K562 (cell line): Measurements from ENCODE around the gene CSNK2A1. TPM values are rescaled to one million over a fixed set of nuclear protein-coding genes. Genes with fewer than 3 reads are reported as not detected.
A peak's percentile ranks its signal among the peaks of the same experiment; 100 is the strongest.

Source experiments
- ATAC-seq: fragments of 200-7000 bp; cut with Tn5 transposase; 3 replicates; pipeline ENCODE4 v1.9.1; 2020; ENCODE audit warnings: moderate library complexity
- BruUV-seq: library from RNA; stranded (reverse); fragments of 400-500 nt; replicated peaks from 2 replicates; lab custom pipeline; 2021; lab: Mats Ljungman, UMichigan
- CTCF ChIA-PET: fragments of 300-600 bp; formaldehyde crosslinking; extraction: SDS; loops from one replicate; lab custom pipeline; 2021; ENCODE audit warnings: low intra/inter-chr PET ratio; lab: Yijun Ruan, JAX
- POLR2A ChIA-PET: fragments of 300-600, 350-650 bp; sonication (Branson Sonifier 250); formaldehyde crosslinking; extraction: SDS; loops from one replicate; lab custom pipeline; 2021; ENCODE audit warnings: antibody characterized with exemption, inconsistent platforms; lab: Yijun Ruan, JAX
- DNase-seq, 4 experiments: peaks; one replicate each; pipeline versions ENCODE4 v3.0.0 to v3.0.0-alpha.2; 2011 to 2018; ENCODE audit warnings: low spot score in 3 of 4, mixed read lengths in 3 of 4; ENCODE audit errors: extremely low read depth in 1 of 4
- FAIRE-seq: peaks from 2 replicates; lab custom pipeline; 2011; peaks lifted over from hg19 to GRCh38; lab: Jason Lieb, UNC
- H2AFZ ChIP-seq: 2 replicates; pipeline ENCODE4 v1.6.0; 2011; ENCODE audit warnings: low read depth, low read length, control low read depth, inconsistent platforms
- H3K27ac ChIP-seq: fragments of 200-600 bp; 3 replicates; pipeline ENCODE4 v1.8.0; 2011; ENCODE audit warnings: low read depth, mild to moderate bottlenecking, control low read depth, inconsistent platforms, low read length, moderate library complexity, mixed read lengths; ENCODE audit errors: extremely low read depth
- H3K27me3 ChIP-seq, 2 experiments: fragments of 300-600 bp in 1 of 2; 2 replicates in 1 of 2; 3 replicates in 1 of 2; pipeline versions ENCODE4 v1.6.0 to v1.8.0; 2011; ENCODE audit warnings: inconsistent platforms in 2 of 2, low read length in 2 of 2, mild to moderate bottlenecking in 1 of 2, mixed read lengths in 1 of 2, moderate library complexity in 1 of 2; ENCODE audit not compliant: control insufficient read depth in 2 of 2, insufficient read depth in 2 of 2
- H3K36me3 ChIP-seq: fragments of 300-600 bp; 3 replicates; pipeline ENCODE4 v1.8.0; 2011; ENCODE audit warnings: mild to moderate bottlenecking, low read length, inconsistent platforms; ENCODE audit not compliant: control insufficient read depth, insufficient read depth
- H3K4me1 ChIP-seq, 2 experiments: fragments of 200-600 bp in 1 of 2; replicated peaks in 1 of 2; 2 replicates in 1 of 2; 3 replicates in 1 of 2; pipeline versions ENCODE4 v1.5.1 to v1.8.0; 2011; ENCODE audit warnings: inconsistent platforms in 2 of 2, low read length in 2 of 2, mild to moderate bottlenecking in 1 of 2, mixed read lengths in 1 of 2, moderate library complexity in 1 of 2; ENCODE audit not compliant: control insufficient read depth in 2 of 2, insufficient read depth in 2 of 2
- H3K4me2 ChIP-seq: 2 replicates; pipeline ENCODE4 v1.6.1; 2011; ENCODE audit warnings: low read length, control low read depth, inconsistent platforms, mixed read lengths; ENCODE audit not compliant: insufficient read depth
- H3K4me3 ChIP-seq: fragments of 200-600 bp; sonication (generic), shearing (Covaris generic); 2 replicates; pipeline ENCODE4 v1.5.1; 2016; ENCODE audit warnings: control low read depth, inconsistent platforms
- H3K79me2 ChIP-seq: fragments of 200-600 bp; 3 replicates; pipeline ENCODE4 v1.8.0; 2011; ENCODE audit warnings: low read length, inconsistent platforms; ENCODE audit not compliant: control insufficient read depth, insufficient read depth
- H3K9ac ChIP-seq, 2 experiments: 2 replicates each; pipeline versions ENCODE4 v1.6.0 to v1.6.1; 2011; ENCODE audit warnings: low read depth in 2 of 2, low read length in 2 of 2, control low read depth in 1 of 2, inconsistent platforms in 1 of 2, mild to moderate bottlenecking in 1 of 2, mixed read lengths in 1 of 2; ENCODE audit not compliant: insufficient read depth in 1 of 2
- H3K9me1 ChIP-seq: one replicate; pipeline ENCODE4 v1.6.0; 2011; ENCODE audit warnings: inconsistent platforms, mild to moderate bottlenecking, low read length, moderate library complexity; ENCODE audit not compliant: control insufficient read depth, insufficient read depth
- H3K9me3 ChIP-seq: replicated peaks from 2 replicates; pipeline ENCODE4 v1.5.1; 2011; ENCODE audit warnings: low read depth, low read length, inconsistent platforms; ENCODE audit not compliant: control insufficient read depth, insufficient read depth
- H4K20me1 ChIP-seq: replicated peaks from 2 replicates; pipeline ENCODE4 v1.6.1; 2011; ENCODE audit warnings: low read length, inconsistent platforms, mixed read lengths; ENCODE audit not compliant: control insufficient read depth, insufficient read depth
- ADNP ChIP-seq: fragments of 200-800 bp; sonication (Bioruptor generic); IDR thresholded peaks from 2 replicates; pipeline ENCODE4 v1.6.1; 2016; ENCODE audit warnings: missing genetic modification characterization, missing compliant biosample characterization
- BDP1 ChIP-seq: IDR thresholded peaks from 3 replicates; pipeline ENCODE4 v1.6.1; 2011; ENCODE audit not compliant: insufficient read length, insufficient read depth
- CEBPG ChIP-seq, 3 experiments: fragments of 200-800 bp in 1 of 3; sonication (Bioruptor generic) in 1 of 3; sonication (generic) in 1 of 3; formaldehyde crosslinking in 1 of 3; IDR thresholded peaks in 2 of 3; conservative IDR thresholded peaks in 1 of 3; 2 replicates each; pipeline versions ENCODE4 v1.6.1 to v1.8.0; 2016 to 2022; ENCODE audit warnings: missing compliant biosample characterization in 2 of 3, missing genetic modification characterization in 2 of 3, mild to moderate bottlenecking in 1 of 3, missing genetic modification reagents in 1 of 3
- CHD4 ChIP-seq: fragments of 200-600 bp; sonication (generic); IDR thresholded peaks from 3 replicates; pipeline ENCODE4 v1.6.1; 2012; ENCODE audit warnings: low read depth, mild to moderate bottlenecking, mixed read lengths, low read length, inconsistent platforms; ENCODE audit not compliant: insufficient read depth, insufficient replicate concordance, poor library complexity, severe bottlenecking
- KDM1A ChIP-seq, 2 experiments: fragments of 450-650 bp; IDR thresholded peaks; 2 replicates each; pipeline ENCODE4 v1.6.1; 2016; ENCODE audit warnings: mild to moderate bottlenecking in 2 of 2
- NCOA6 ChIP-seq: fragments of 450-650 bp; IDR thresholded peaks from 2 replicates; pipeline ENCODE4 v1.6.1; 2017; ENCODE audit warnings: mild to moderate bottlenecking
- SIRT6 ChIP-seq: IDR thresholded peaks from one replicate; pipeline ENCODE4 v1.6.1; 2012; ENCODE audit warnings: low read depth, mild to moderate bottlenecking, control low read depth, inconsistent platforms, low read length, moderate library complexity
- ZFX ChIP-seq: sonication (generic); formaldehyde crosslinking; IDR thresholded peaks from 2 replicates; pipeline ENCODE4 v1.8.0; 2022; ENCODE audit warnings: mild to moderate bottlenecking, missing genetic modification reagents, moderate library complexity
- WGBS: fragments of 100-300 bp; shearing (Covaris generic); methylation state at CpG from one replicate; pipeline ENCODE4 v1.1.6; 2016; ENCODE audit warnings: low coverage, mixed read lengths; ENCODE audit not compliant: insufficient coverage; ENCODE audit errors: missing lambda C conversion rate; 5-methylcytosine and 5-hydroxymethylcytosine counted together
- in situ Hi-C: fragments of 300-500 bp; cut with MboI; formaldehyde crosslinking; loops from 4 replicates; pipeline ENCODE4 v1.15.0; 2018; ENCODE audit warnings: inconsistent platforms, mixed read lengths
- intact Hi-C: fragments of 100-400 bp; cut with micrococcal nuclease; formaldehyde crosslinking; loops from 2 replicates; pipeline ENCODE4 v1.14.2; 2022
- polyA plus RNA-seq, 8 experiments: library from polyadenylated mRNA; depleted of rRNA in 4 of 8; stranded (reverse) in 5 of 8; unstranded in 3 of 8; fragments of >200 nt; fragmentation: Nextera tagmentation in 2 of 8; fragmentation: Illumina TruSeq in 1 of 8; extraction: Ambion mirVana in 2 of 8; extraction: Trizol in 1 of 8; gene quantifications; 2 replicates each; pipeline versions ENCODE4 v1.2.1 to v1.2.3, GENCODE V29; 2011 to 2014; ENCODE audit warnings: inconsistent platforms in 1 of 8, missing spikeins in 1 of 8
- total RNA-seq, 7 experiments: library from RNA; depleted of rRNA in 6 of 7; stranded (reverse); fragments of >200 nt in 6 of 7; fragmentation: Illumina TruSeq in 2 of 7; extraction: Trizol in 2 of 7; gene quantifications; 2 replicates each; pipeline versions ENCODE4 v1.2.1 to v1.2.3, GENCODE V29; 2011 to 2021; ENCODE audit warnings: low replicate concordance in 1 of 7
- TF ChIP-seq, protein P1 (sequence below): fragments of 250-450 bp; sonication (Bioruptor Pico); IDR thresholded peaks from 2 replicates; pipeline ENCODE4 v1.8.0; 2021; ENCODE audit warnings: borderline replicate concordance, mild to moderate bottlenecking, moderate library complexity; ENCODE audit not compliant: poor library complexity, severe bottlenecking
- TF ChIP-seq, protein P2 (sequence below): sonication (generic); formaldehyde crosslinking; IDR thresholded peaks from 2 replicates; pipeline ENCODE4 v1.9.0; 2022; ENCODE audit warnings: mild to moderate bottlenecking, missing genetic modification reagents
- TF ChIP-seq, protein P3 (sequence below): fragments of 450-650 bp; formaldehyde crosslinking; IDR thresholded peaks from 2 replicates; pipeline ENCODE4 v1.4.0; 2020; ENCODE audit warnings: mild to moderate bottlenecking, moderate library complexity

CSNK2A1 gene
- total and polyA plus RNA-seq, 9 of the 15 experiments (the other 6 are each of a cell fraction or from before 2014, with no cell fraction given): 71.0 to 251 (median 103) TPM

DNA sequence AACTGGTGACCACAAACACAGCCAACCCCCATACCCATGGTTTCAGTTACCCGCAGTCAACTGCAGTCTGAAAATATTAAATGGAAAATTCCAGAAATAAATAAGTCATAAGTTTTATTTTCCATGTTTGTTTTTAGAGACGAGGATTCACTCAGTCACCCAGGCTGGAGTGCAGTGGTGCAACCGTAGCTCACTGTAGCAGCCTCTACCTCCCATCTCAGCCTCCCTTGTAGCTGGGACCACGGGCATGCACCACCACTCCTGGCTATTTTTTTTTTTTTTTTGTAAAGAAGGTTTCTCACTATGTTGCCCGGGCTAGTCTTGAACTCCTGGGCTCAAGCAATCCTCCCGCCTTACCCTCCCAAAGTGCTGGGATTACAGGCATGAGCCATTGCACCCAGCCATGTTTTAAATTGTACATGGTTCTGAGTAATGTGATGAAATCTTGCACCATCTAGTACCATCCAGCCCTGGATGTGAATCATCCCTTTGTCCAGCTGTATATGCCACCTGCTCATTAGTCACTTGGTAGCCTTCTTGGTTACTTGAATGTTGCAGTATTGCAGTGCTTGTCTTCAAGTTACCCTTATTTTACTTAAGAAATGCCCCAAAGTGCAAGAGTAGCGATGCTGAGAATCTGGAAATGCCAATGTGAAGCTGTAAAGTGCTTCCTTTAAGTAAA lies 14.5 kb downstream of the CSNK2A1 start (continued):
- TF ChIP-seq NCOA6 (no peak), ZFX (no peak), CEBPG (CRISPR knock-in tag; IDR thresholded peaks at IDR 0.05) (peak; percentile 84), CEBPG (tag; conservative IDR thresholded peaks at IDR 0.05 in 1 of 2, IDR thresholded peaks at IDR 0.05 in 1 of 2) (peak; percentile 80 to 97), ADNP (tag) (no peak)
- TF ChIP-seq, protein P1, sequence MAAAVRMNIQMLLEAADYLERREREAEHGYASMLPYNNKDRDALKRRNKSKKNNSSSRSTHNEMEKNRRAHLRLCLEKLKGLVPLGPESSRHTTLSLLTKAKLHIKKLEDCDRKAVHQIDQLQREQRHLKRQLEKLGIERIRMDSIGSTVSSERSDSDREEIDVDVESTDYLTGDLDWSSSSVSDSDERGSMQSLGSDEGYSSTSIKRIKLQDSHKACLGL (CRISPR knock-in tag): no peak
- TF ChIP-seq, protein P2, sequence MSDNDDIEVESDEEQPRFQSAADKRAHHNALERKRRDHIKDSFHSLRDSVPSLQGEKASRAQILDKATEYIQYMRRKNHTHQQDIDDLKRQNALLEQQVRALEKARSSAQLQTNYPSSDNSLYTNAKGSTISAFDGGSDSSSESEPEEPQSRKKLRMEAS: no peak
- TF ChIP-seq, protein P3, sequence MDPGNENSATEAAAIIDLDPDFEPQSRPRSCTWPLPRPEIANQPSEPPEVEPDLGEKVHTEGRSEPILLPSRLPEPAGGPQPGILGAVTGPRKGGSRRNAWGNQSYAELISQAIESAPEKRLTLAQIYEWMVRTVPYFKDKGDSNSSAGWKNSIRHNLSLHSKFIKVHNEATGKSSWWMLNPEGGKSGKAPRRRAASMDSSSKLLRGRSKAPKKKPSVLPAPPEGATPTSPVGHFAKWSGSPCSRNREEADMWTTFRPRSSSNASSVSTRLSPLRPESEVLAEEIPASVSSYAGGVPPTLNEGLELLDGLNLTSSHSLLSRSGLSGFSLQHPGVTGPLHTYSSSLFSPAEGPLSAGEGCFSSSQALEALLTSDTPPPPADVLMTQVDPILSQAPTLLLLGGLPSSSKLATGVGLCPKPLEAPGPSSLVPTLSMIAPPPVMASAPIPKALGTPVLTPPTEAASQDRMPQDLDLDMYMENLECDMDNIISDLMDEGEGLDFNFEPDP (CRISPR knock-in tag): no peak
- TF ChIP-seq, all 486 proteins: peak for 6

DNA sequence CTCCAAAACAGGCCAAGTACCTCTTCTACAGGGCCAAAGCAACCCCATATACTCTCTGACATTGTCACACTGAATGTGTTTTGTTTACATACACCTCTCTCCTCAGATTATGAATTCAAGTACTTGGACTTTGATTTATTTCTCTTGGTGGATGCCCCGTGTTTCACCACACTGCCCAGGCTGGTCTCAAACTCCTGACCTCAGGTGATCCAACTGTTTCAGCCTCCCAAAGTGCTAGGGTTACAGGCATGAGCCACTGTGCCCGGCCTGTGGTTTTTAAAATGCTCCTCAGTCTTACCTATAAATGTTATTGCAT lies 16.1 kb downstream of the CSNK2A1 start:
- BruUV-seq: no TSS peak
- ATAC-seq: no peak
- Histone ChIP-seq H3K36me3 (peaks cover 74% of the 10 kb centered on the region), H3K9me1 (no peaks in the 10 kb centered on the region), H3K4me3 (no peak overlapping the region), H3K79me2 (peaks cover 91% of the 10 kb centered on the region), H3K4me1 (peaks cover 5 to 10% of the 10 kb centered on the region in 2 experiments; a peak in 4 of 5 replicates), H4K20me1 (peaks cover 17% of the 10 kb centered on the region; the same call in 1 of the 2 replicates), H3K9ac (no peak overlapping the region), H3K27me3 (no peaks in the 10 kb centered on the region), H2AFZ (no peak overlapping the region), H3K27ac (no peak overlapping the region), H3K4me2 (no peak overlapping the region), H3K9me3 (no peaks in the 10 kb centered on the region)
- 56% methylated on average over 1 of the region's 2 CpGs for WGBS
- intact Hi-C loops: no loop called here
- POLR2A ChIA-PET: no interaction called here
- FAIRE-seq: no peak
- no peak for TF ChIP-seq KDM1A (IDR thresholded peaks at IDR 0.05)
- no peak for TF ChIP-seq SIRT6
- no peak for TF ChIP-seq BDP1
- TF ChIP-seq CHD4: no peak
- CTCF ChIA-PET: no interaction called here
- in situ Hi-C loops: no loop called here
- DNase-seq: no peak
